Measurements from ENCODE around the gene HDAC8. TPM values are rescaled to one million over a fixed set of nuclear protein-coding genes. Genes with fewer than 3 reads are reported as not detected.
"Not testable (repeated sequence)": the region's sequence is repeated elsewhere in the genome, so short reads cannot be mapped to it uniquely, and the experiment has no call there.

Gene HDAC8
- total and polyA plus RNA-seq, 2 donors from 2014 or later, result 32.9 to 38.4 TPM

DNA sequence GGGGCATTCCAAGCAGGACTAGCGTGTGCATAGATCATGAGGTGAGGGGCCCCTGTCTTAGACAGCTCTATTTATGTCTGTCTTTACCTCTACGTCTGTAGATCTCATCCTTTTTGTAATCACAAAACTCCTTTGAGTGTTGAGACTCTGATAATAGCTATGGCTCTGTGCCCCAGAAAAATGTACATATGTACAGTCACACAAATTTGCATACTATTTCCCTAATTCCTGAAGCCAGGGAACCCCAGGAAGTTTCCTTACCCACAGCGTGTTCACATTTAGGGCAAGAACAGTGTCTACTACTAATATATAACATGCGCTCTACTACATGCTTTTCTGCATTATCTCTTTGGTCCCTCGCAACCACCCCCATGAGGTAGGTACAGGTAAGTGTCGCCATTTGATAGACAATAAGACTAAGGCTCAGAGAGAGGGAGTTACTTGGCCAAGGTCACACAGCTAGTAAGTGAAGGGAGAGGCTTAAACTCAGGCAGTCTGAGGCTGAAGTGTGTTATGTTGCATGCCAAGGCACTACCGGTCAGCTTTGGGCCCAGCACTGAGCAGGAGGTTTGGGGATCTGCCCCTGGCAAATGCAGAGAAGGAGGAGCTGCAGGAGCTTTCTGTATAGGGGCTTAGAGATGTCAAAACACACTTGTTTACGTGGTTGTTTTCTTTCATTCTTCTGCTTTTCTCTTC lies 245.9 kb downstream of the HDAC8 start:
- Histone ChIP-seq H3K4me3 (ENCODE audit: low read length in 3 of 3) (no peak overlapping the region), H3K36me3 (ENCODE audit: control insufficient read depth in 2 of 3, insufficient read depth in 3 of 3, low read length in 3 of 3) (no peaks in the 10 kb centered on the region), H3K27ac (ENCODE audit: low read depth in 2 of 2, low read length in 2 of 2) (no peak overlapping the region), H3K4me1 (ENCODE audit: control insufficient read depth in 2 of 3, insufficient read depth in 2 of 3, low read depth in 1 of 3, low read length in 3 of 3) (no peaks in the 10 kb centered on the region), H3K9ac (ENCODE audit: low read length in 3 of 3) (no peak overlapping the region), H3K9me3 (ENCODE audit: control insufficient read depth in 2 of 3, insufficient read depth in 1 of 3, low read length in 3 of 3) (no peaks in the 10 kb centered on the region), H3K27me3 (ENCODE audit: control insufficient read depth, insufficient read depth, low read length) (peaks cover 3% of the 10 kb centered on the region)
- DNase-seq, result no peak
- TF ChIP-seq, protein P1, sequence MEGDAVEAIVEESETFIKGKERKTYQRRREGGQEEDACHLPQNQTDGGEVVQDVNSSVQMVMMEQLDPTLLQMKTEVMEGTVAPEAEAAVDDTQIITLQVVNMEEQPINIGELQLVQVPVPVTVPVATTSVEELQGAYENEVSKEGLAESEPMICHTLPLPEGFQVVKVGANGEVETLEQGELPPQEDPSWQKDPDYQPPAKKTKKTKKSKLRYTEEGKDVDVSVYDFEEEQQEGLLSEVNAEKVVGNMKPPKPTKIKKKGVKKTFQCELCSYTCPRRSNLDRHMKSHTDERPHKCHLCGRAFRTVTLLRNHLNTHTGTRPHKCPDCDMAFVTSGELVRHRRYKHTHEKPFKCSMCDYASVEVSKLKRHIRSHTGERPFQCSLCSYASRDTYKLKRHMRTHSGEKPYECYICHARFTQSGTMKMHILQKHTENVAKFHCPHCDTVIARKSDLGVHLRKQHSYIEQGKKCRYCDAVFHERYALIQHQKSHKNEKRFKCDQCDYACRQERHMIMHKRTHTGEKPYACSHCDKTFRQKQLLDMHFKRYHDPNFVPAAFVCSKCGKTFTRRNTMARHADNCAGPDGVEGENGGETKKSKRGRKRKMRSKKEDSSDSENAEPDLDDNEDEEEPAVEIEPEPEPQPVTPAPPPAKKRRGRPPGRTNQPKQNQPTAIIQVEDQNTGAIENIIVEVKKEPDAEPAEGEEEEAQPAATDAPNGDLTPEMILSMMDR (IDR thresholded peaks at IDR 0.05; ENCODE audit: borderline replicate concordance, extremely low read depth, insufficient read depth), result no peak
- no peak for FAIRE-seq
- intact Hi-C loops (cut with DNase I), result no loop called here

DNA sequence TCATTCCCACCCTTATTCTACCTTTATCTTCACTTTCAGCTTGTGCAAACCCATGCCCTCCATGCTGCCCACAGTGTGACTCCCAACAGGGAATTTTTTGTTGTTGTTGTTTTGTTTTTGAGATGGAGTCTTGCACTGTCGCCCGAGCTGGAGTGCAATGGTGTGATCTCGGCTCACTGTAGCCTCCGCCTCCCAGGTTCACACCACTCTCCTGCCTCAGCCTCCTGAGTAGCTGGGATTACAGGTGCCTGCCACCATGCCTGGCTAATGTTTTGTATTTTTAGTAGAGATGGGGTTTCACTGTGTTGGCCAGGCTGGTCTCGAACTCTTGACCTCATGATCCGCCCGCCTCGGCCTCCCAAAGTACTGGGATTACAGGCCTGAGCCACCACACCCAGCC lies 253.0 kb downstream of the HDAC8 start:
- H3K4me3 ChIP-seq (ENCODE audit: low read length in 3 of 3); FAIRE-seq; H3K36me3 ChIP-seq (ENCODE audit: control insufficient read depth in 2 of 3, insufficient read depth in 3 of 3, low read length in 3 of 3); H3K4me1 ChIP-seq (ENCODE audit: control insufficient read depth in 2 of 3, insufficient read depth in 2 of 3, low read depth in 1 of 3, low read length in 3 of 3); DNase-seq; H3K27ac ChIP-seq (ENCODE audit: low read depth in 2 of 2, low read length in 2 of 2); H3K27me3 ChIP-seq (ENCODE audit: control insufficient read depth, insufficient read depth, low read length); intact Hi-C loops (cut with DNase I); H3K9ac ChIP-seq (ENCODE audit: low read length in 3 of 3); H3K9me3 ChIP-seq (ENCODE audit: control insufficient read depth in 2 of 3, insufficient read depth in 1 of 3, low read length in 3 of 3): not testable (repeated sequence)

DNA sequence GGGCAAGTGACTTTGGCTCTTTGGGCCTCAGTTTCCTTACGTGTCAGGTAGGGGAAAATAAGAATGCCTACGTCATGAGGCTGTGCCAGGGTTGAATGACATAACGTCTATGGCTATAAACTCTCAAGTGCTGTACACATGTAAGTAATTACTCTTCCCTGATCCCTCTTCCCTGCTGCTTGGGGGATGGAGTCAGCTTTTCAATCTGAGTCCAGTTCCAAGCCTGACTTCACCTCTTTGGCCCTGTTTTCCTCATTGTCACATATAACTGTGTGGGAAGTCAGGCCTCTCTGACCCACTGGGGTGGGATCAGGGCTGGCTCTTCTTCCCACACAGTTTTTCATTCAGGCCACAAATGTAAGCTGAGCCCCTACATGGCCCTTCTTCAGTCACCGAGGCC lies 255.5 kb downstream of the HDAC8 start:
- Histone ChIP-seq H3K9ac (ENCODE audit: low read length in 3 of 3) (no peak overlapping the region), H3K4me3 (ENCODE audit: low read length in 3 of 3) (no peak overlapping the region), H3K27me3 (ENCODE audit: control insufficient read depth, insufficient read depth, low read length) (peaks cover 4% of the 10 kb centered on the region), H3K36me3 (ENCODE audit: control insufficient read depth in 2 of 3, insufficient read depth in 3 of 3, low read length in 3 of 3) (no peaks in the 10 kb centered on the region), H3K9me3 (ENCODE audit: control insufficient read depth in 2 of 3, insufficient read depth in 1 of 3, low read length in 3 of 3) (no peaks in the 10 kb centered on the region), H3K4me1 (ENCODE audit: control insufficient read depth in 2 of 3, insufficient read depth in 2 of 3, low read depth in 1 of 3, low read length in 3 of 3) (no peaks in the 10 kb centered on the region), H3K27ac (ENCODE audit: low read depth in 2 of 2, low read length in 2 of 2) (no peak overlapping the region)
- no peak for DNase-seq
- TF ChIP-seq, protein P1 (IDR thresholded peaks at IDR 0.05; ENCODE audit: borderline replicate concordance, extremely low read depth, insufficient read depth), result no peak
- FAIRE-seq, result no peak
- intact Hi-C loops (cut with DNase I), result no loop called here

DNA sequence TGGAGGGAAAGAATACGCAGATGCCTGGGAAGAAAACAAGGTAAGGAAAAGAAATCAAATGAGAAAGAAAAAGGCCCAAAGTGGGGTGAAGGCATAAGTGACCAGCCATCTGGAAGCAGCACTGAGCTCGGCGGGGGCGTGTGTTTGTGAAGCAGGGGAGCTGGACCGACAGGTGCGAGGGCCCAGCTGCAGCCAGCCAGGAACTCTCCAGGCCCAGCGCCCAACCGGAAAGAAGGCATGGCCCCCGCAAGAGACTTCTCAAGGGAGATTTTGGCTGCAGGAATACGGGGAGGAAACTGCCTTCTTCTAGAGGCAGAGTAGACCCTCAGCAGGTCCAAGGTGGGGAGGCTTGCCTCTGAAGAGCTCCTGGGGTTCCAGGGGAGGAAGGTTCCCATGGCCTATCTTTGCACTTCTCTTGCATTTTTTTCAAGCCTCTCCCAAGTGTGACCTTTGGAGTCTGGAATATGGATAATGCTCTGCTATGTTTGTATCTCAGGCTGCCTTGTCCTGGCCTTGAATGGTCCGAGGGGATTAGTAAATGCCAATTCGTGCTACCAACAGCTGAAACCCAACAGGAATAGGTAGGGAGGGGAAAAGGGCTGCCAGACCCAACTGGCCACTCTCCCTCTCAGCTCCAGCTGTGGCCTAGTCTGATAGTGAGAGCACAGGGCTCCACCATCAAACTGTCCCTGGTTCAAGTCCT lies 256.1 kb downstream of the HDAC8 start:
- no peaks in the 10 kb centered on the region for H3K9me3 ChIP-seq (ENCODE audit: control insufficient read depth in 2 of 3, insufficient read depth in 1 of 3, low read length in 3 of 3)
- H3K36me3 ChIP-seq (ENCODE audit: control insufficient read depth in 2 of 3, insufficient read depth in 3 of 3, low read length in 3 of 3), result no peaks in the 10 kb centered on the region
- no peak overlapping the region for H3K27ac ChIP-seq (ENCODE audit: low read depth in 2 of 2, low read length in 2 of 2)
- no peaks in the 10 kb centered on the region for H3K4me1 ChIP-seq (ENCODE audit: control insufficient read depth in 2 of 3, insufficient read depth in 2 of 3, low read depth in 1 of 3, low read length in 3 of 3)
- H3K4me3 ChIP-seq (ENCODE audit: low read length in 3 of 3), result no peak overlapping the region
- peaks cover 4% of the 10 kb centered on the region for H3K27me3 ChIP-seq (ENCODE audit: control insufficient read depth, insufficient read depth, low read length)
- no peak overlapping the region for H3K9ac ChIP-seq (ENCODE audit: low read length in 3 of 3)
- TF ChIP-seq, protein P1 (IDR thresholded peaks at IDR 0.05; ENCODE audit: borderline replicate concordance, extremely low read depth, insufficient read depth), result no peak
- FAIRE-seq (no peak), DNase-seq (peak in 3 of 5 donors; percentile 30 to 55 (median 53))
- intact Hi-C loops (cut with DNase I), result no loop called here
